Ramos (cell line): ENCODE results near the gene SAPCD2.
"Not testable (repeated sequence)": the region's sequence is repeated elsewhere in the genome, so short reads cannot be mapped to it uniquely, and the experiment has no call there.

ENCODE experiments used
- in situ Hi-C: fragments of 300-500 bp; cut with MboI; formaldehyde crosslinking; loops from one replicate; pipeline ENCODE4 v1.14.3; 2022; ENCODE audit warnings: low sequenced_read_pairs; ENCODE audit not compliant: unreplicated experiment

The SAPCD2 gene

DNA sequence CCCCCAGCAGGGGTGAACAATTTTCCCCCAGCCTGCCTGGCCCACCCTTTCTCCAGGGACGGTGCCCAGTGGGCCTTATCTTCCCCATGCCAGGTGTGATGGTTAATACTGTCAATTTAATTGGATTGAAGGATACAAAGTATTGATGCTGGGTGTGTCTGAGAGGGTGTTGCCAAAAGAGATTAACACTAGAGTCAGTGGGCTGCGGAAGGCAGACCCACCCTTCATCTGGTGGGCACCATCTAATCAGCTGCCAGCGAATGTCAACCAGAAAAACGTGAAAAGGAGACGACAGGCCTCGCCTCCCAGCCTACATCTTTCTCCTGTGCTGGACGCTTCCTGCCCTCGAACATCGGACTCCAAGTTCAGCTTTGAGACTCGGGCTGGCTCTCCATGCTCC lies 32.9 kb downstream of the SAPCD2 start:
- in situ Hi-C loops: loop anchor here (5.0 kb wide), 1 partner anchor 245 kb away; the partner anchor contains the start of gene TMEM141

DNA sequence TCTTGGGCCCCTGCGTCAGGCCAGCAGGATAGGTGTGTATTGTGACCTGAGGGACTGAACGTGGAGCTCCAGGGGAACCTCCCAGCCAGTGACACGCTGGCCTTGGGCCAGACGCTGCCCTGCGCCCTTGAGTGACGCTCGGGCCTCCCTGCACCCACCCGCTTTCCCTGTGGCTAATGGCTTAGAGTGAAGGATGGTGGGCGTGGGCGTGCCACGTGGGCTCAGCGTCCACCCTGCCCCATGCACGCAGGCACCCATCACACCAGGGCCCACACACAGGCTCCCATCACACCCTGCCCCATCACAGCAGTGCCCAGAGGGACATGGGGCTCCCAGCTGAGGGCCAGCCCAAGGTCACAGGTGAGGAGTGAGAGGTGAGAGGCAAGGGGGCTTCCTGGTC lies 33.3 kb downstream of the SAPCD2 start:
- in situ Hi-C loops: loop anchor here (5.0 kb wide), 1 partner anchor 245 kb away; the partner anchor contains the start of gene TMEM141

DNA sequence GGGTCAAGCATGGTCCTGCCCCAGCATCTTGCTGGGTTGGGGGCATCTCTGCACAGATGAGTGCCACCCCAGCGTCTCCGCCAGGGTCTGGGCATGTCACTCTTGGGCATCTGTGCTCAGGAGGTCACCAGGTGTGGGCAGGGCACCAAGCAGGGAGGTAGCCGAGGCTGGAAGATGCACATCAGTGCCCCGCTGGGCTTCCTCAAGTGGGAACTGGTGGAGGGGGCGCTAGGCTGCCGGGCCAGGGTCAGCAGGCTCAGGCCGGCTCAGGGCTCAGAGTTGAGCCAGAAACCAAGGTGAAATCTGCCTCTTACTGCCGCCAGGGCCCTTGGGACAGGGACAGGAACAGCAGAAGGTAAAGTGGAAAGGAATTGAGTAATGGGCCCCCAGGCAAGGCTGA lies 34.4 kb downstream of the SAPCD2 start:
- in situ Hi-C loops: loop anchor here (5.0 kb wide), 1 partner anchor 244 kb away; the partner anchor contains the start of gene TMEM141

DNA sequence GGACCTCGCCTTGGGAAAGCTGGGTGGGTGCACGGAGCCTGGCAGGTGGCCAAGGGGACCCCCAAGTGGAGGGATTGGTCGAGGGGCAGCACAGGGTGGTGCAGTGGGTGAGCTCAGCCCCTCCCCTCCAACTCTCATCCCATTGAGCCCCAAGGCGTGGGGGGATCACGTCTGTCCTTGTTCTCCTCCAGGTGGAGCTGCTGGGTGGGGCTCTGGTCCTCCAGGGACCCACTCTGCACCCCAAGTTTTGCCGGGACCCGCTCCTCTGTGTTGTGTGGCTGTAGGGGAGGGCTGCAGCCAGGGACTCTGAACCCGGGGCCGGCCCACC lies 34.9 kb downstream of the SAPCD2 start:
- in situ Hi-C loops: loop anchor here (5.0 kb wide), 1 partner anchor 243 kb away; the partner anchor contains the start of gene TMEM141

DNA sequence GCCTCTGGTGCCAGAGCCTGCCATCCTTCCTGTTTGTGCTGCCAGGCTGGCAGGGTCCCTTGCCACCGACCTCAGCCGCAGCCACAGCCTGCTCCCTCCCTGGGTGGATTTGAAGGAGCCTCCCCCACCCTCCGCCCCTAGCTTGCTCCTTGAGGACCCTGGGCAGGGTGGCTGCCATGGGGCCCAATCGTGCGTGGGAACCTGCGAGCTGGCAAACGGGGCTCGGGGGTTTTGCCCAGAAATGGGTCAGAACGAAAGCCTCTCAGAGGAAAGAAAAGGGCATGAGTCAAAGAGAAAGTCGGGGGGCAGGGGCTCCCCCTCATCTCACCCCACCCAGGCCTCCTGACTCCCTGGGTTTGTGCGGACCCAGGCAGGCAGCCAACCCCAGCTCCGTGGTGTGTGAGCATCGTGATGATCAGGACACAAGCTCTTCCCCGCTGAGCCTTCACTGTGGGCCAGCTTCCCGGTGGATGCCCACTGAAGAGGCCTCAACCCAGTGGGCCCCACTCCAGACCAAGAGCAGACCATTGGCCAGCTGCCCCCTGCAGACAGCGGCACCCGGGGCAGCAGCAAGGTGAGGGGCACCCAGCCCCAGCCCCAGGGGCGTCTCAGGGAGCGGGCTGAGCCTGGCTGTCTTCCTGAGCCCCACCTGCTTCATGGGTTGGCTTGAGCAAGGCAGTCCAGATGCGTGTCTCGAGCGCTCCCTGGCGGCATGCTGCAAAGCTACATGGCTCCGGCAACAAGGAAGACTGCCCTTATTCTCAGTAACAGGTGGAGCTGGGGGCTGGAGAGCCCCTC lies 35.4 kb downstream of the SAPCD2 start:
- in situ Hi-C loops: loop anchor here (5.0 kb wide), 1 partner anchor 243 kb away; the partner anchor contains the start of gene TMEM141

DNA sequence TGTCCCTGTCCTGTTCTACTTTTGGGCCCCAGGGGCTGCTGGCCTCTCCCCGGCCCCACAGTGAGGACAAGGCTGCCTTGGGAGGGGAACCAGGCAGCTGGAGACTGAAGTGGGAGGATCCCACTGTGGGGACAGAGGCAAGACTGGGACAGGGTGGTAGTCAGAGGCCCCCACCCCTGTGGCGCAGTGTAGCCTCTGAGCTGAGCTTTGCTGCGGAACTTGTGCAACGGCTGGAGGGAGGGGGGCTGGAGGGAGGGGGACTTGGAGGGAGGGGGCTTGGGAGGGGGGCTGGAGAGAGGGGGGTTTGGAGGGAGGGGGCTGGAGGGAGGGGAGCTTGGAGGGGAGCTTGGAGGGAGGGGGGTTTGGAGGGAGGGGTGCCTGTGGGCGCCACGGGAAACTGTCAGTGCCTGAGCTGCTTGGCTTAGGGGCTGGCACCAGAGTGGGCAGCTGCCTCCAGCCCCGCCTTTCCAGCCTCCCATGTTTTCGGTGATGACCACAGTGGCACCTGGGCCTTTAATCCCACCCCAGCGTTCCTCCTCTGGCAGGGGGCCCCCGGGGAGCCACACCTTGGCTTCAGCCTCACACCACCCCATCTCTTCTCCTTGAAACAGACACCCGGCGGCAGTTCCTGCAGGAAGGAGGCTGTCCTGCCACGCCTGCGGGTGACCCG lies 36.2 kb downstream of the SAPCD2 start:
- in situ Hi-C loops: no loop called here

DNA sequence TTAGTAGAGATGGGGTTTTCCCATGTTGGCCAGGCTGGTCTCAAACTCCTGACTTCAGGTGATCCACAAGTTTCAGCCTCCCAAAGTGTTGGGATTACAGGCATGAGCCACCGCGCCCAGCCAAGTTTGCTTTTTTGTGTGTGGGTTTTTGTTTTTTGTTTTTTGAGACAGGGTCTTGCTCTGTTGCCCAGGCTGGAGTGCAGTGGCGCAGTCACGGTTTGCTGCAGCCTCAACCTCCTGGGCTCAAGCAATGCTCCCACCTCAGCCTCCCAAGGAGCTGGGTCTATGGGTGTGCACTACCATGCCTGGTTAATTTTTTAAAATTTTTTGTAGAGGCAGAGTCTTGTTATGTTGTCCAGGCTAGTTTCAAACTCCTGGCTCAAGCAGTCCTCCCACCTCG lies 36.9 kb downstream of the SAPCD2 start:
- in situ Hi-C loops: not testable (repeated sequence)

DNA sequence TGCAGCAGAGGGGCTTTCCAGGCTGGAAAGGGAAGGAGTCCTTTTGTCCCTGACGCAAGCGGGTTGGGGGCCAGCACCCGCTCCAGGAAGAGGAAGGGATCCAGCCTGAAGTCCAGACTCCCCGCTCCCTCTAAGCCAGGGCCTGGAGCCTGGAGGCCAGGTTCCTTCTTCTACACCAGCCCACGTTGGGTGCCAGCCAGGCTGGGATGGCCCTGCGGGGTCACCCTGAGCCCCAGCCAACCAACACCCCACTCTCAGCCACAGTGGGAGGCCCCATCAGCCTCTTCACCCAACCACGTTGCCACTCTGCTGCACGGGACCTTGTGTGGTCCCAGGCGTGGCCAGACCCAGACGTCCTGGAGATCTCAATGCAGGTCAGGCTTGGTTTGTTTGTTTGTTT lies 37.5 kb downstream of the SAPCD2 start:
- in situ Hi-C loops: no loop called here

DNA sequence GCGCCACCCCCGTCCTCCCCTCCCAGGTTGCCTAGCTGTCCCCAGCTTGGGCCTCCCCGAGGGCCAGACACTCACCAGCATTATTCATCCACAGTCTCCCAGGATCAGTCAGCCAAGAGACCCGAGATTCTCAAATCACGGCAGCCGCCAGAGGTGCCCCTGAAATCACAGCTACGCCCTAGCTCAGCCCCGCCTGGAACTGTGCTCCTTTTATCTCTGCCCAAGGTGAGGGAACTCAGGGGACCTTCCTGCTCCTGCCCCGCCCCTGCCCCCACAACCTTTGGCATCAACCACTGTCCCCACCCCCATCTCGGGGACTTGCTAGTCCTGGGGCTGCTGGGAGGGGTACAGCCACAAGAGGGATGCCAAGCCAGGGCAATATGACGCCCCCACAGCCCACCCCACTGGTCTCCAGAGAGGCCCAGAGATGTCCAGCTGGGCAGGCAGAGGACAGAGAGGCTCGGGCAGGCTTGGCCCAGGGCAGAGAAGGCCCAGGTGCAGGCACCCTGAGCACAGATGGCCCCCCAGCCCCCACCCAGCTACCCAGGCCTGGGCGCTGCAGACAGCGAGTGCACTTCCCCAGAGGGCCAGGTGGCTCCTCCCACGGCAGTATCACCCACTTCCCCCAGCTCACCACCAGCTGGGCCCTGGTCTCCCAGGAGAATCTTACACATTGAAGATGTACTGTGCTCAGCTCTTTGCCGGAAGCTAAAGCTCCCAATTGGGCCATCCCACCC lies 38.3 kb downstream of the SAPCD2 start, which contains the start of gene FUT7:
Gene FUT7, minus strand, starts transcription at position 185 of the 737 bp plus-strand sequence. Its CDS starts 97 bp downstream, at position 88.
- in situ Hi-C loops: no loop called here

DNA sequence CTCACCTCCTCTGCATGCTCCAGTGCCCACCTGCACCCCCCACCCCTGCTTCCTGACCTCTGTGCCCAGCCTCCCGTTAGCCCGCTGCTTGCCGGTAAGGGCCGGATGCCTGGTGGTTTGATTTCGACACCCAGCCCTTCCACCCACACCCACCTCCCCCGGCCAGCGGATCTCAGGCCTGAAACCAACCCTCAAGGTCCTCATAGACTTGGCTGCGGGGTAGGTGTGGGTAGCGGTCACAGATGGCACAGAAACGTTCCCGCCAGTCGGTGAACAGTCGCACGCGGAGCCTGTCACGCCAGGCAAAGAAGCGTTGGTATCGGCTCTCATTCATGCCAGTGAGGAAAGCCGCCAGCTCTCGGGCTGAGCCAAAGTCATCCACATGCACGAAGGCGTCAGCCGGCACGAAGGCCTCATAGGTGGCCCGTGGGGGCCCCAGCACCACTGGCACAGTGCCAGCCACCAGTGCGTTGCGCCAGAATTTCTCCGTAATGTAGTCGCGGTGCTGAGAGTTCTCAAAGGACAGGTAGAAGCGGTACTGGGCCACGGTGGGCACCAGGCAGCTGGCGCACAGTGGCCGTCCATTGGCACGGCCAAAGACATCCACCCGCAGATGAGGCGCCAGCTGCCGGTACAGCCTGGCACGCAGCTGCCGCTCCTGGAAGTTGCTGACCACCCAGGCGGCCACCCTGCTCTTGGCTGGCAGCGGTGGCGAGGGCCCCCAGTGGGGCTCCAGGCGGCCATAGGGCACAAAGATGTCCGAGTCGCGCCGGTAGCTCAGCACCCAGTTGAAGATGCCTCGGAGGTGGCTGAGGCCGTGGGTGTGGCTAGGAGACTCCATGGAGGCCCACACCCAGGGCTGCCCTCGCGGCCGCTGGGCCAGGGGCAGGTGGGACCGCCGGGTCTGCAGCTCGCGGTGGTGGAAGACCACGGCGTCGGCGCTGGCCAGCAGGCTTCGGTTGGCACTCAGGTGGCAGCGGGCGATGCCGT lies 39.5 kb downstream of the SAPCD2 start:
- in situ Hi-C loops: no loop called here

DNA sequence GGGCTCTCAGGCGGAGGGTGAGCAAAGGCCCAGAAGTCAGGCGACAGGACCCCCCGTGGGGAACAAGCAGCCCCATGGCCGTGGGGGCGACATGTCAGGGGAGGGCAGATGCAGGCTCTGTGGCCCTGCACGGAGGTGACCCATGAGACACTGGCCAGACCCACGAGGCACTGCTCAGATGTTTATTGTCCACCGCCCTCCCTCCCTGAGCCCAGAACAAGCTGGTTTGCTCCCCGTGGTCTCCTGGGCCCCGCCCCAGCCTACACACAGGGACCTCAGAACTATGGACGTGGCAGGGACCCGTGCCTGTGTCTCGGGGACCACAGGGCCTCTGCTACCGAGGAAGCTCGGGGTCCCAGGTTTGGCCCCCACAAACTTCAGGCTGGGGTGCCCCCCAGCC lies 40.4 kb downstream of the SAPCD2 start:
- in situ Hi-C loops: no loop called here

DNA sequence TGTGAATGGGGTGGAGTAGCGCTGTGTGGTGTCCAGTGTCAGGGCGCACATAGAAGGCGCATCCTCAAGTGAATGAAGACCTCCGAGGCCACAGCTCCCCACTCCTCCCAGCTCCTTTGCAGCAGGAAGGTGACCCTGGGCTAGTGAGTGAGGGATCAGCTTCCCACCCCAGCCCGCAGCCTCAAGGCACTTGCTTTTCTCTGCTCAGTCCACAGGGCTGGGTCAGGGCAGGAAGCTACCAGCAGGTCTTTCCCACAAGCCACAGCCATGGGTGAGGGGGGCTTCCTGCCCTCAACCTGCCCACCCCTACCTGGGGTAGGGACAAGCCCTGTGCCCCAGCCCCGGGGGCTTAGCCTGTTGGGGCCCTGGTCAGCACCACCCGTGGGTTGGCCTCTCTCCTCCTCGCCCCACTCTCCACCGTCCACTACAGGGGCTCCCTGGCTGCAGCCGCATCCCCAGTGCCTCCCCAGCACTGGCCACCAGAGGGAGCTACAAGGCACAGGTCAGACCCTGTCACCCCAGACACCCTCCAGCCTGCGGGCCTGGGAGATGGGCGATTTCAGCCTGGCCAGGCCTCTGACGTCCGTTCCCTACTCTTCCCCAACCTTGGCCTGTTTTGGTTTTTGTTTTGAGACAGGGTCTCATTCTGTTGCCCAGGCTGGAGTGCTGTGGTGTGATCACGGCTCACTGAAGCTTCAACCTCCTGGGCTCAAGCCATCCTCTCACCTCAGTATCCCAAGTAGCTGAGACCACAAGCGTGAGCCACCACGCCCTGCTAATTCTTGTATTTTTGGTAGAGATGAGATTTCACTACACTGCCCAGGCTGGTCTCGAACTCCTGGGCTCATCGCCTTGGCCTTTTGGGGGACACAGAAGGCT lies 41.1 kb downstream of the SAPCD2 start:
- in situ Hi-C loops: loop anchor here (5.0 kb wide), 1 partner anchor 77 kb away; the partner anchor contains the start of gene LCN12

DNA sequence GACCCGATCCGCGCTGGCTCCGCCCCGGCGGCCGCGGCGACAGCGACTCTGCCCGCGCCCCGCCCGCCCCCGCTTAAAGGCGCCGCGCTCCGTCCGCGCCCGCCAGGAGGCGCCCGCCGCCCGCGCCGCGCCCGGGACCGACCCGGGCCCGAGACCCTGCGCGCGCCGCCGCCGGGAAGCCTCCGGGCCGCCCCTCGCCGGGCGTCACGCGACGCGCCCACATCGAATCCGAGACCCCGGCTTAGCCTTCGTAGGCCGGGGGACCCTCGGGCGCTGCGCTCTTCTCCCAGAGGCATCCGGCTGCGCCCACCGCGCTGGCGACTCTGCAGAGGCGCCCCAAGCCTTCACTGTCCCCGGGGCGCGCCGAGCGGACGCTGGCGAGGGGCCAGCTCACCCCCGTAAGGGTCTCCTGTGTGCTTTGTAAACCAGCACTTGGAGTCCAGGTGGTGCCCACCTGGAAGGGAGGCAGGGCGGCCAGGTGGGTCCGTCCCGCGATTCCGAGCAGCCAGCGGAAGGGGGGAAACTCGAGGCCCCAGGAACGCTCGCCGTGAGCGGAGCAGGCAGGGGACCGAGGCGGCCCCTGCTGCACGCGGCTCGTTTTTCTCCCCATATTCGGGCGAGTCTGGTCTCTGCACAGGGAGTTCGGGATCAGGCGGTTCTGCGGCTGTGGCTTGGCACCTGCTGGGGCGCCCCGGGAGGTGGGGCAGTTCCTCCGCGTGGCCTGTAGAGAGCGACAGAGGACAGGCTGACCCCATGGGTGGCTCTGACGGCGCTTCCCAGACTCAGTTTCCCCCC lies 41.9 kb downstream of the SAPCD2 start:
- in situ Hi-C loops: loop anchor here (5.0 kb wide), 1 partner anchor 76 kb away; the partner anchor contains the start of gene LCN12

DNA sequence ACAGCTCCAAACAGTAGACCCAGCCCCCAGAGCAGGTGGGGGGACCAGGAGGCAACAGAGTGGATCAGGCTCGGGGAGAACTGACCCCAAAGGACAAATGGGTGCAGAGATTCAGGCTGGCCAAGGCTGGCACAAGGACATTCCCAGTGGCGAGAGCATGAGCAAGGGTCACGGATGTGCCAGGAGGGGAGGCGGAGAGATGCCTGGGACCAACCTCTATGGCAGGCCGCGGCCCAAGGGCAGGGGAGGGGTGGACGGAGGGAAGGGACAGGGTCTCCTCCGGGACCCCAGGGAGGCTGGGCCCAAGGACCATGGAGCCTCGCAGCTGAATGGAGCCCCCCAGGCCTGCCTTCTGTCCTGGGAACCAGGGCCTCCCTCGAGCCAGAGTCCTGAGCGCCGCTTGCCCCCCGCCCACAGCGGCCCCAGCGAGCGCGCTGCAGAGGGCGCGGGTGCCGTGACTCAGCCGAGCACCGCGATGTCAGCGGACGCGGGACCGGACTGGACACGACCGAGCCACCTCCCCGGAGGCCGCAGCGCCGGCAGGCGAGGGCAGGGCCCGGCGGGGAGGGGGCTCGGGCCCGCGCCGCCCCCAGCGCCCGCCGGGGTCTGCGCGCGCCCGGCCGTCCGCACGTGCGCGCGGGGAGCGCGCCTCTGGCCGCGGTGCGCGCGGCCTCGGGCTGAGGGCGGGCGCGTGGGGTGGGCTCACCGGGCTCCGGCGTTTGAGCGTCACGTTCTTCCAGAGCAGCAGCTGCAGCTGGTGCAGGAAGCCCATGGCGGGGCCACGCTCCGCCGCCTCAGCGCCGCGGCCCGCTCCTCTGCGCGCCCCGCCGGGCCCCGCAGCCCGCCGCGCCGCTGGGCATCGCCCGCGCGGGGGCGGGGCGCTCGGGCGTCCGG lies 42.7 kb downstream of the SAPCD2 start, which contains the start of gene ABCA2:
Gene ABCA2, minus strand, starts transcription at position 869 of the 894 bp plus-strand sequence. Its CDS starts 97 bp downstream, at position 772.
- in situ Hi-C loops: loop anchor here (5.0 kb wide), 1 partner anchor 75 kb away; the partner anchor contains the start of gene LCN12

DNA sequence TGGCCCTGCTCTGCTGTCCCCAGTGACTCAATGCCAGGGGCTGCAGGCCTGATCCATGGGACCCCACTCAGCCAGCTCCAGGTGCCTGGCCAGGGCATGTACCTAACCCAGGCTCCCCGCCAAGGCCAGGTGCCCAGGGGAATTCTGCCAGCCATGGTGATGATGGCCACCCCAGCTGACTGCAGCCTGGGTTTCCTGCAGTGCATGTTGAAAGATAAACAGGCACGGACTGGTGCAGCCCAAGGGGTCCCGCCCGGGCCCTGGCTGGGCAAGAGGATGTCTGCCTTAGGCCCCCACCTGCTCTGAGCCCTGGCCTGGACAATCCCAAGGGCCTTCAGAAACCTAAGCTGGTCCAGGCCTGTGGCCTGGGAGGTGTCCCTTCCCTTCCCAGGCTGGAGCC lies 43.5 kb downstream of the SAPCD2 start:
- in situ Hi-C loops: loop anchor here (5.0 kb wide), 1 partner anchor 75 kb away; the partner anchor contains the start of gene LCN12

DNA sequence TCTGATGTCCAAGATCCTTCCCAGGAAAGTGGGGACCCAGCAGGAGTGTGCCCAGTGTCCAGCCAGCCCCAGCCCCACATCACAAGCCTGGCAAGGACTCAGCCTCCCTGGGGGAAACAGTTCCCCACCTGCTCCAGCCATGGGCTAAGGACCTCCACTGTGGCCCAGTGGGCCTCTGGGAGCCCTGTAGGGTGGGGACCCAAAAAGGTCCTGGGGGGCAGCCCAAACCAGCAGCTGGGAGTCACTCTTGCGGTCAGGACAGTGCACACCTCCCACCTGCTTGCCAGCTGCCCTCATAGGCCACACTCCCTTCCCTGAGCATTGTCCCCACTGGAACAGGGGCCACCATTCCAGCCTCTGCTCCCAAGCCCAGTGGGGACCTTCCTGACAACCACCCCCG lies 44.0 kb downstream of the SAPCD2 start:
- in situ Hi-C loops: loop anchor here (5.0 kb wide), 1 partner anchor 74 kb away; the partner anchor contains the start of gene LCN12
